ENCODE data around the gene FAM107A. TPM values are rescaled to one million over a fixed set of nuclear protein-coding genes. Genes with fewer than 3 reads are reported as not detected.

The FAM107A gene
- total and polyA plus RNA-seq, 2 experiments from 2014 or later: 0.13 to 0.22 TPM

DNA sequence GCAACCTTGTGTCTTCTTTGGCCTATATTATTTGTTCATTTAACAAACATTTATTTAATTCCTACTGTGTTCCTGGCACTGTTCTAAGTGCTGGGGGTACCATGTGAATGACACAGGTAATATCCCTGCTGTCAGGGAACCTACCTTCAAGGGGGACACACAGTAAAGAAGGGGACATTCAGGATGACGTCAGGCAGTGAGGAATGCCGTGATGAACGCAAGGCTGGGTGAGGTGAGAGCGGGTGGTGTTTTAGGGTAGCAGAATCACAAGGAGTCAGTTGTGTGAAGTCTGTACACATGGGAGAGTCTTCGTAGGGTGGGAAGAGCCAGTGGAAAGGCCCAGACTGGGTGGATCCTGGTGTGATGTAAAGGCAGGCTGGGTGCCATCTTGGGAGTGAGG, 1.7 kb upstream of the FAM107A start:
- no peak for TF ChIP-seq EZH2 (IDR thresholded peaks at IDR 0.05; ENCODE audit: insufficient read depth, poor library complexity, severe bottlenecking)
- TF ChIP-seq EZH2phosphoT487 (IDR thresholded peaks at IDR 0.05; ENCODE audit: insufficient read depth, low read depth): no peak
- in situ Hi-C loops (cut with MboI): no loop called here
- Histone ChIP-seq H3K9ac (no peak overlapping the region), H2AFZ (no peak overlapping the region), H4K20me1 (ENCODE audit: insufficient read depth) (no peaks in the 10 kb centered on the region), H3K4me2 (ENCODE audit: unreplicated experiment) (no peak overlapping the region), H3K4me1 (ENCODE audit: insufficient read depth) (0 out of 2 replicates have a peak, but pooled peaks cover 4% of the 10 kb centered on the region), H3F3A (ENCODE audit: insufficient read depth) (no peaks in the 10 kb centered on the region), H3K27me3 (replicated peaks; ENCODE audit: insufficient read depth) (no peaks in the 10 kb centered on the region), H3K36me3 (ENCODE audit: low read depth) (no peaks in the 10 kb centered on the region), H3K9me3 (ENCODE audit: low read depth) (no peaks in the 10 kb centered on the region), H3K9me2 (ENCODE audit: insufficient read depth) (no peaks in the 10 kb centered on the region), H3K79me2 (ENCODE audit: insufficient read depth) (no peaks in the 10 kb centered on the region), H3K27ac (no peak overlapping the region), H3K4me3 (no peak overlapping the region)
- no peak for DNase-seq
- 84 to 86% methylated on average over 5 of the region's 5 CpGs for WGBS, 2 experiments (ENCODE audit: low coverage in 1 of 2, low lambda C conversion rate in 2 of 2, missing lambda C conversion rate in 2 of 2)

GRCh38 chr3:58576716-58577115, 475 bp downstream of the FAM107A start:
- no peaks in the 10 kb centered on the region for H3K9me3 ChIP-seq (ENCODE audit: low read depth)
- 0 out of 2 replicates have a peak, but pooled peaks cover 4% of the 10 kb centered on the region for H3K4me1 ChIP-seq (ENCODE audit: insufficient read depth)
- H3K4me2 ChIP-seq (ENCODE audit: unreplicated experiment): peak overlapping the region; percentile 73
- H3K36me3 ChIP-seq (ENCODE audit: low read depth): no peaks in the 10 kb centered on the region
- TF ChIP-seq EZH2 (IDR thresholded peaks at IDR 0.05; ENCODE audit: insufficient read depth, poor library complexity, severe bottlenecking): no peak
- no peak for TF ChIP-seq EZH2phosphoT487 (IDR thresholded peaks at IDR 0.05; ENCODE audit: insufficient read depth, low read depth)
- no peak overlapping the region; the same call in 1 of the 2 replicates for H3K4me3 ChIP-seq
- H3K79me2 ChIP-seq (ENCODE audit: insufficient read depth): no peaks in the 10 kb centered on the region
- H3K9ac ChIP-seq: no peak overlapping the region
- H4K20me1 ChIP-seq (ENCODE audit: insufficient read depth): no peaks in the 10 kb centered on the region
- no peaks in the 10 kb centered on the region for H3K27me3 ChIP-seq (replicated peaks; ENCODE audit: insufficient read depth)
- H2AFZ ChIP-seq: peak overlapping the region; percentile 55
- DNase-seq: no peak
- no peaks in the 10 kb centered on the region for H3F3A ChIP-seq (ENCODE audit: insufficient read depth)
- WGBS, 2 experiments (ENCODE audit: low coverage in 1 of 2, low lambda C conversion rate in 2 of 2, missing lambda C conversion rate in 2 of 2): 11 to 15% methylated on average over 6 of the region's 6 CpGs
- no peaks in the 10 kb centered on the region for H3K9me2 ChIP-seq (ENCODE audit: insufficient read depth)
- H3K27ac ChIP-seq: no peak overlapping the region
- in situ Hi-C loops (cut with MboI): no loop called here

DNA sequence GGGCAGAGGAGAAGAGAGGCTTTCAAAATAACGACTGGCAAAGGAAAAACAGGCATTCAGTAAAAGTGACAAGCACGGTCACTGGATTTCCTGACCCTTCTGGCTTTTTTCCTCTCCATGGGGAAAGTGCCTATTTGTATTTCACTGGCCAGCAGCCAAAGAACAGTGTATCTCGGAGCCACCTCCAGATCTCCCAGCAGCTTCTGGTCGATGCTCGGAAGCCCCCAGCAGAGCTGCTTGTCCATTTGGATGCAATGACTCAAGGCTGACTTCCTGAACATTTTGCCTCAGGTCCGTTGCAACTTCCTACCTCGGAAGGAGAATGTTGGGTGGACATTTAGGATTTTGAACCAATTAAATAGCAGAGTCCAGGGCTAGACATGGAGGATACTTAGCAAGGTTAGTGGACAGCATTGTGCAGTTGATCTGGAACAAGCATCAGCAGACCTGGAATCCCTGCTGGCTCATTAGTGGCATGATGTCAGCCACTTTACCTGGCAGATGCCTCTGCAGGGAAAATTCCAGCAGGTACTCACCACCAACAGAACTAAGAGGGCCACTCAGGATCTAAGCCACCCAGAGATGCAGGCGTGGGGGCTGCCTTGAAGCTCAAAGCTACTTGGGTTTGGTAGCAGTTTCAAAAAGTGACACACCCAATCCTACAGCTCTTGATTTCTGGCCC, 1.1 kb downstream of the FAM107A start:
- WGBS, 2 experiments (ENCODE audit: low coverage in 1 of 2, low lambda C conversion rate in 2 of 2, missing lambda C conversion rate in 2 of 2): 22 to 23% methylated on average over 7 to 8 of the region's 8 CpGs

DNA sequence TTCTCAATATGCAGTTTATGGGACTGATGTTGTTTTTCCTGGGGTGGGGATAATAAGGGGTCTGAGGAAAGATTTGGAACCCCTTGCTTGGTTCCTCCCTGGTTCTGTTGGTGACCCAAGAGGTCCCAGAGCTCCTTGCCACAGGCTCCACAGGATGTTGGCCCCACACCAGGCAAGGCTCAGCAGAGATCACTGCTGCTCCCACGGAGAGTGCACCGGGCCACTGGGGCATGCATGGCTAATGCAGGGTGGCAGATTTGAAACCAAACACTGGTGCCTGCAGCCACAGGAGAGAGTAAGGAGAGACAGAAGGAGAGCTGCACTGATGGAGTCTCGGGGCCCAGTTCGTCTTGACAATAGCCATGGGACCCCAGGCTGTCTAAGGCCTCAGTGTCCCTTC, 2.5 kb downstream of the FAM107A start:
- Histone ChIP-seq H3K79me2 (ENCODE audit: insufficient read depth) (no peaks in the 10 kb centered on the region), H3K9me2 (ENCODE audit: insufficient read depth) (no peaks in the 10 kb centered on the region), H3K9me3 (ENCODE audit: low read depth) (no peaks in the 10 kb centered on the region), H3K4me1 (ENCODE audit: insufficient read depth) (0 out of 2 replicates have a peak, but pooled peaks cover 4% of the 10 kb centered on the region), H2AFZ (no peak overlapping the region), H3K4me2 (ENCODE audit: unreplicated experiment) (no peak overlapping the region), H3K27ac (no peak overlapping the region), H3F3A (ENCODE audit: insufficient read depth) (no peaks in the 10 kb centered on the region), H4K20me1 (ENCODE audit: insufficient read depth) (no peaks in the 10 kb centered on the region), H3K4me3 (no peak overlapping the region), H3K27me3 (replicated peaks; ENCODE audit: insufficient read depth) (no peaks in the 10 kb centered on the region), H3K9ac (no peak overlapping the region), H3K36me3 (ENCODE audit: low read depth) (no peaks in the 10 kb centered on the region)
- TF ChIP-seq EZH2phosphoT487 (IDR thresholded peaks at IDR 0.05; ENCODE audit: insufficient read depth, low read depth): no peak
- TF ChIP-seq EZH2 (IDR thresholded peaks at IDR 0.05; ENCODE audit: insufficient read depth, poor library complexity, severe bottlenecking): no peak
- WGBS, 2 experiments (ENCODE audit: low coverage in 1 of 2, low lambda C conversion rate in 2 of 2, missing lambda C conversion rate in 2 of 2): 91% methylated on average over 4 of the region's 4 CpGs
- in situ Hi-C loops (cut with MboI): no loop called here
- no peak for DNase-seq

More for the DNA sequence above, 1.1 kb downstream of the FAM107A start:
- Histone ChIP-seq H3K4me2 (ENCODE audit: unreplicated experiment) (no peak overlapping the region), H3K4me3 (no peak overlapping the region), H3K4me1 (ENCODE audit: insufficient read depth) (0 out of 2 replicates have a peak, but pooled peaks cover 4% of the 10 kb centered on the region), H3K27me3 (replicated peaks; ENCODE audit: insufficient read depth) (no peaks in the 10 kb centered on the region), H3F3A (ENCODE audit: insufficient read depth) (no peaks in the 10 kb centered on the region), H3K27ac (no peak overlapping the region), H4K20me1 (ENCODE audit: insufficient read depth) (no peaks in the 10 kb centered on the region), H3K9ac (no peak overlapping the region), H3K36me3 (ENCODE audit: low read depth) (no peaks in the 10 kb centered on the region), H2AFZ (no peak overlapping the region), H3K79me2 (ENCODE audit: insufficient read depth) (no peaks in the 10 kb centered on the region), H3K9me2 (ENCODE audit: insufficient read depth) (no peaks in the 10 kb centered on the region), H3K9me3 (ENCODE audit: low read depth) (no peaks in the 10 kb centered on the region)
- in situ Hi-C loops (cut with MboI): no loop called here
- DNase-seq: peak; percentile 10
- TF ChIP-seq EZH2phosphoT487 (IDR thresholded peaks at IDR 0.05; ENCODE audit: insufficient read depth, low read depth): no peak
- no peak for TF ChIP-seq EZH2 (IDR thresholded peaks at IDR 0.05; ENCODE audit: insufficient read depth, poor library complexity, severe bottlenecking)

Measured in GM23248 (cell line).